ENCODE measurements around the gene UGT2B11. TPM values are rescaled to one million over a fixed set of nuclear protein-coding genes. Genes with fewer than 3 reads are reported as not detected.
A peak's percentile ranks its signal among the peaks of the same experiment; 100 is the strongest.
"Not testable (repeated sequence)": the region's sequence is repeated elsewhere in the genome, so short reads cannot be mapped to it uniquely, and the experiment has no call there.

The UGT2B11 gene
- total RNA-seq, 8 experiments from 2014 or later, result 0.14 TPM; not detected in 7

DNA sequence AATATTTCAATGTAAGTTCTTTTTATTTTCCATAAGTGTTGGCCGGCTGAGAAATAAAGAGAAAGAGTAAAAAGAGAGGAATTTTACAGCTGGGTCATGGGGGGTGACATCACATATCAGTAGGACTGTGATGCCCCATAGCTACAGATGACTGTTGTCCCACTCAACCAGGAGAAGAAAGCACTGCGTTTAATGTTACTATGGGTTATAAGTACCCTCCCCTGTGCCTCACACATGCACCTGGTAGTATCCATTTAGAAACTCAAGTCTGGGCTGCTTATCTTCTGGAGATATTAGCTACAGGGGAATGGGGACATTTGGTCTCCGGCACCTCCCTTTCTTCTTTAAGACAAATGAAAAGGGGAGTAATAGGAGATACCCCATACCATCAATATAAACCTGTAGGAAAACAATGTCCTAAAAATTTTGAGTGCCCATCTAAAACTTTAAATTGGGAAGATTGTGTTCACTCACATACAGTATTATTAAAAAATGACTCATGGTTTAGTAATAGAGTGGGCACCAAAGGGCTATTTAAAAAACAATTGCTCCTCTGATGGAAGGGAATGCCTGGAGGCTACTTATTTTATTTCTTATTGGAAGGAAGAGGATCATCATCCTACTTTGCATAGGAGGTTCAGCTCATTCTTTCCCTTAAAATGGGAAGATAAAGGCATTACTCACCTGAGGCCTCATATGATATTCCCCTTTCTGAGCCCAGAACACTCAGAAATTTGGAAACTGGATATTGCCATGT is 18.2 kb downstream of the UGT2B11 start:
- Histone ChIP-seq H3K4me3 (no peak overlapping the region), H3K4me1 (replicated peaks in 1 of 2) (no peaks in the 10 kb centered on the region), H3K27ac (no peak overlapping the region)
- no peak for ATAC-seq (replicated peaks in 6 of 8)
- in situ Hi-C loops (cut with MboI; ENCODE audit: low pct_unique_long_range_greater_than_20kb in 2 of 9, low sequenced_read_pairs in 9 of 9, unreplicated experiment in 9 of 9), result loop anchor here in 1 of 9 experiments (25.0 kb wide), 1 partner anchor 709 kb away; no protein-coding TSS in a partner anchor
- WGBS, 10 experiments, result 0 to 100% (median 89%) methylated on average over 1 to 3 of the region's 3 CpGs; no CpG with 5 or more reads in 3 of the 10 experiments

DNA sequence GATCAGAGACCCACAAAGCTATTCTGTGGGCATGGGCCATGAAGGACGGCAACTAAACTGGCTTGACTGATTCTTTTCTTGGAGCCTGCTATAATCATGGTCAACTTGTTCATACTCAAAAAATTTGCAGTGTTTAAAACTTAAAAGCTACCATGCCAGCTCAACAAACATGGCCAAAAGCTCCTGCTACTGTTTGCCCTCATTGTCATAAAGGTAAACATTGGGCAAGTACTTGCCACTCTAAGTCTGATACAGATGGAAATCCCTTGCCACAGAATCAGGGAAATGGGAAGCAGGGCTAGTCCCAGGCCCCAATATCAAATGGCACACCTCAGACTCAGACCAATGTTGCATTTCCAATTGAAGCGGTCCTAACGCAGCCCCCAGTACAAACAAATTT is 20.4 kb downstream of the UGT2B11 start:
- Histone ChIP-seq H3K4me3 (no peak overlapping the region), H3K27ac (no peak overlapping the region), H3K4me1 (replicated peaks in 1 of 2) (no peaks in the 10 kb centered on the region)
- in situ Hi-C loops (cut with MboI; ENCODE audit: low pct_unique_long_range_greater_than_20kb in 2 of 9, low sequenced_read_pairs in 9 of 9, unreplicated experiment in 9 of 9), result loop anchor here in 1 of 9 experiments (25.0 kb wide), 1 partner anchor 707 kb away; no protein-coding TSS in a partner anchor
- no peak for ATAC-seq (replicated peaks in 6 of 8)
- 0 to 92% (median 84%) methylated on average over 1 to 3 of the region's 3 CpGs; no CpG with 5 or more reads in 5 of the 10 experiments for WGBS, 10 experiments

DNA sequence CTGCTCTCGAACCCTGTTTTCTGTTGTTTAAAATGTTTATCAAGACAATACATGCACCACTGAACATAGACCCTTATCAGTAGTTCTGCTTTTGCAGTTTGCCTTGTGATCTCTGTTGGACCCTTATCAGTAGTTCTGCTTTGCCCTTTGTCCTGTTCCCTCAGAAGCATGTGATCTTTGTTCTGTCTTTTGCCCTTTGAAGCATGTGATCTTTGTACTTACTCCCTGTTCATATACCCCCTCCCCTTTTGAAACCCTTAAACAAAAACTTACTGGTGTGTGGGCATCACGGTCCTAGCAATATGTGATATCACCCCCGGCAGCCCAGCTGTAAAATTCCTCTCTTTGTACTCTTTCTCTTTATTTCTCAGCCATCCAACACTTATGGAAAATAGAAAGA is 22.6 kb downstream of the UGT2B11 start:
- H3K4me3 ChIP-seq; H3K4me1 ChIP-seq (replicated peaks in 1 of 2): not testable (repeated sequence)
- in situ Hi-C loops (cut with MboI; ENCODE audit: low pct_unique_long_range_greater_than_20kb in 2 of 9, low sequenced_read_pairs in 9 of 9, unreplicated experiment in 9 of 9), result loop anchor here in 1 of 9 experiments (25.0 kb wide), 1 partner anchor 705 kb away; no protein-coding TSS in a partner anchor

DNA sequence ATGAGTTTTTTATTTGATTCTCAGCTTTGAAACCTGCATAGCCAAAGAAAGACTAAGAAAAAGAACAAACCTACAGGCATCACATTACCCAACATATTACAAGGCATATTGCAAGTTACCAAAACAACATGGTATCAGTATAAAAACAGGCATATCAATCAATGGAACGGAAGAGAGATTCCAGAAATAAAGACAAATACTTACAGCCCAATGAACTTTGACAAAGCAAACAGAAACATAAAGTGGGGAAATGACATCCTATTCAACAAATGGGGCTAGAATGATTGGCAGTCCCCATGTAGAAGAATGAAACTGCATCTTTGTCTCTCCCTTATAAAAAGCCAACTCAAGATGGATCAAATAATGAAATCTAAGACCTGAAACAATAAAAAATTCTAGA is 23.9 kb downstream of the UGT2B11 start:
- not testable (repeated sequence) for H3K27ac ChIP-seq; H3K4me3 ChIP-seq; H3K4me1 ChIP-seq (replicated peaks in 1 of 2); ATAC-seq (replicated peaks in 6 of 8)
- in situ Hi-C loops (cut with MboI; ENCODE audit: low pct_unique_long_range_greater_than_20kb in 2 of 9, low sequenced_read_pairs in 9 of 9, unreplicated experiment in 9 of 9), result loop anchor here in 1 of 9 experiments (25.0 kb wide), 1 partner anchor 703 kb away; no protein-coding TSS in a partner anchor
- WGBS, 10 experiments, result 0 to 100% (median 8%) methylated on average over 1 of the region's 1 CpG; no CpG with 5 or more reads in 2 of the 10 experiments

More for the DNA sequence above, 22.6 kb downstream of the UGT2B11 start:
- not testable (repeated sequence) for ATAC-seq (replicated peaks in 6 of 8); H3K27ac ChIP-seq
- WGBS, 10 experiments, result 0 to 100% (median 55%) methylated on average over 1 to 3 of the region's 3 CpGs; no CpG with 5 or more reads in 4 of the 10 experiments

DNA sequence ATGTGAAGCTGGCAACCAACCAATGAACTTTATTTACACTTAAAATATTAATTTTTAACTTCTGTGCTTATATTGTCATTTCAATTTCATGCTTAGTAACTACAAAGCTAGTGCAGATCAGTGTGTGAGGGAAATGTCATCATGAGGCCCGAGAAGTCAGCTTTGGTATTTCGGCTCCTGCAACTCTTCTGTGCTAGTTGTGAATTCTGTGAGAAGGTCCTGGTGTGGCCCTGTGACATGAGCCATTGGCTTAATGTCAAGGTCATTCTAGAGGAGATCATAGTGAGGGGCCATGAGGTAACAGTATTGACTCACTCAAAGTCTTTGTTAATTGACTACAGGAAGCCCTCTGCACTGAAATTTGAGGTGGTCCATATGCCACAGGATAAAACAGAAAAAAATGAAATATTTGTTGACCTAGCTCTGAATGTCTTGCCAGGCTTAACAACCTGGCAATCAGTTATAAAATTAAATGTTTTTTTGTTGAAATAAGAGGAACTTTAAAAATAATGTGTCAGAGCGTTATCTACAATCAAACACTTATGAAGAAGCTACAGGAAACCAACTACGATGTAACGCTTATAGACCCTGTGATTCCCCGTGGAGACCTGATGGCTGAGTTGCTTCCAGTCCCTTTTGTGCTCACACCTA is 32.9 kb downstream of the UGT2B11 start:
- in situ Hi-C loops (cut with MboI; ENCODE audit: low pct_unique_long_range_greater_than_20kb in 2 of 9, low sequenced_read_pairs in 9 of 9, unreplicated experiment in 9 of 9), result loop anchor here in 1 of 9 experiments (25.0 kb wide), 1 partner anchor 694 kb away; no protein-coding TSS in a partner anchor
- 34 to 100% (median 93%) methylated on average over 1 to 6 of the region's 6 CpGs; no CpG with 5 or more reads in 4 of the 10 experiments for WGBS, 10 experiments
- not testable (repeated sequence) for ATAC-seq (replicated peaks in 6 of 8); H3K27ac ChIP-seq; H3K4me1 ChIP-seq (replicated peaks in 1 of 2); H3K4me3 ChIP-seq

DNA sequence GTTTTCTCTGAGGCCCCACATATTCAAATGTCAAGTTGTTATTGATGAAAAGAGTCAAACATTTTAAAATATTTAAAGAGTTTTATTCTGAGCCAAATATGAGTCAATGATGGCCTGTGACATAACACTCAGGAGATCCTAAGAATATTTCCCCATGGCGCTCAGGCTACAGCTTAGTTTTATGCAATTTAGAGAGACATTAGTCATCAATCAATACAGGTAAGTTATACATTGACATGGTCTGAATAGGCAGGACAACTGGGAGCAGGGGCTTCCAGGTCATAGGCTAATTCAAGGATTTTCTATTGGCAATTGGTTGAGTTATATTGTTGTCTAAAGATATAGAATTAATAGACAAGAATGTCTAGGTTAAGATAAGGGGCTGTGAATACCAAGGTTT is 34.7 kb downstream of the UGT2B11 start:
- not testable (repeated sequence) for H3K4me1 ChIP-seq (replicated peaks in 1 of 2); H3K4me3 ChIP-seq; ATAC-seq (replicated peaks in 6 of 8); H3K27ac ChIP-seq
- in situ Hi-C loops (cut with MboI; ENCODE audit: low pct_unique_long_range_greater_than_20kb in 2 of 9, low sequenced_read_pairs in 9 of 9, unreplicated experiment in 9 of 9), result loop anchor here in 1 of 9 experiments (25.0 kb wide), 1 partner anchor 693 kb away; no protein-coding TSS in a partner anchor
- 0 to 100% (median 80%) methylated on average over 1 of the region's 1 CpG; no CpG with 5 or more reads in 7 of the 10 experiments for WGBS, 10 experiments

DNA sequence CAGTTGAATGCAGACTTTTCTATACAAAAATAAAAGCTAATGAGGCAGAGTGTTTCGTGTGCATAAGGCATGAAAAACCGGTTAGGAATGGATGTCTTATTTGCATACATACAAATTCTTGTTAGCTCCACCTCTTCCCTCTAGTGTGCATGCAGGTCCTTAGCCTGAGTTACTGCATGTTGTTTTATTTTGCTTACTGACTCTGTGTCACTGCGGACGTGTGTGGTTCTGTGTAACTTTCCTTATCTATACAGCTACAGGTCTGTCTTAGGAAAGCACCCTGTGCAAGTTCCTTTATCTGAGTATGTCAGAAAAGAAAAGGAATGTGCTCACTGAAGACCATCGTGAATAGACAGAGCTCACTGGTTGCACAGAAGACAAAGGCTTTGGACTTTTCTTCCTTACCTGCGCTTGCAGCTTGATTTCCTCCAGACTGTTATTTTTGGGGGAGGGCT is 35.8 kb downstream of the UGT2B11 start:
- not testable (repeated sequence) for H3K4me3 ChIP-seq; H3K4me1 ChIP-seq (replicated peaks in 1 of 2); ATAC-seq (replicated peaks in 6 of 8); H3K27ac ChIP-seq
- WGBS, 10 experiments, result 0 to 100% (median 57%) methylated on average over 1 to 5 of the region's 6 CpGs; no CpG with 5 or more reads in 2 of the 10 experiments
- in situ Hi-C loops (cut with MboI; ENCODE audit: low pct_unique_long_range_greater_than_20kb in 2 of 9, low sequenced_read_pairs in 9 of 9, unreplicated experiment in 9 of 9), result loop anchor here in 1 of 9 experiments (25.0 kb wide), 1 partner anchor 691 kb away; no protein-coding TSS in a partner anchor

DNA sequence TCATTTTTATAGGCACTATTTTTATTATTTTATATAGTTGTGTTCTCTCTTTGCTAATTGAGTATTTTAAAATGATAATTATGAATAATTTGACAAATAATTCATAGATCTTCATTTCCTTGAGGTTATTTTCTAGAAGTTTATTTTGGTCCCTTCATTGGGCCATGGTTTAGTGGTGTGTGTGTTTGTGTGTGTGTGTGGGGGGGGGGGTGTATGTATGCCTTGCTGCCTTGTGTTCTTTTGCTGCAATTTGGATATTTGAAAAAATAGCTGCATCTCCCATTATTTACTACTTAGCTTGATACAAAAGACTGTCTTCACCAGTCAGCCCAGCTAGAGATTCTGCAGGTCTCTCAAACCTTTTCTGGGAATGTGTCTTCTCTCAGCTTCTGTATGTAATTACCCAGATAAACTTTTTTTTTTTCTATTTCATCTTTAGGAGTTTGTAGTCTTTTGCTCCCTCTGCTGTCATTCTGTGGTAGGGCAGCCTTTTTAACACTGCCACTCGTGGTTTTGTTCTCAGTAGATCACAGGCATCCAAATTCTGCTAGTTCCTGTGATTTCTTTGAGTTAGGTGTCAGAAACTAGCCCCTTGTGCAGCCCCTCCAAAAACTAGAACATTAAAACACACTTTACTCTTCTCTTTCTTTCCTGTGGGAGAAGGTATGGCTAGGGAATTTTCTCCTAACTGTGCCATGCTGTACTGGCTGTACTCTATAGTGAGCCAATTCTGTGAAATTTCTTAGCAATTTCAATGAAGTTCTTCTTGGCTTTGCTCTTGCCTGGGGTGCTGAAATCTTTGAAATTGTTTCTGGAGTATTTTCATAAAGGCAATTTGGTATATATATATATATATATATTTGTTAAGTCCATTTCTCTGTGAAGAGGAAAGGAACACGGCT is 44.1 kb downstream of the UGT2B11 start:
- 0 to 100% (median 14%) methylated on average over 1 to 2 of the region's 2 CpGs; no CpG with 5 or more reads in 5 of the 10 experiments for WGBS, 10 experiments
- ATAC-seq (replicated peaks in 6 of 8), result peak; percentile 31 to 77 (median 58)
- H3K27ac ChIP-seq; H3K4me3 ChIP-seq; H3K4me1 ChIP-seq (replicated peaks in 1 of 2): not testable (repeated sequence)
- in situ Hi-C loops (cut with MboI; ENCODE audit: low pct_unique_long_range_greater_than_20kb in 2 of 9, low sequenced_read_pairs in 9 of 9, unreplicated experiment in 9 of 9), result loop anchor here in 2 of 9 experiments (25.0 kb wide), 1 partner anchor 683 kb away; no protein-coding TSS in a partner anchor

DNA sequence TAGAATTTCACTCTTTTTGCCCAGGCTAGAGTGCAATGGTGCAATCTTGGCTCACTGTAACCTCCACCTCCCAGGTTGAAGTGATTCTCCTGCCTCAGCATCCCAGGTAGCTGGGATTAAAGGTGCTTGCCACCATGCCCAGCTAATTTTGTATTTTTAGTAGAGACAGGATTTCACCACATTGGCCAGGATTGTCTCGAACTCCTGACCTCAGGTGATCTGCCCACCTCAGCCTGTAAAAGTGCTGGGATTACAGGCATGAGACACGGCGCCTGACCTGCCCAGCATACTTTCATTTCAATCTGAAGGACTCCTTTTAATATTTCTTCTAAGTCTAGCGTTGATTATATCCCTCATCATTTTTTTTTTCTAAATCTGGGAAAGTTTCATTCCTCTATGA is 45.4 kb downstream of the UGT2B11 start:
- WGBS, 10 experiments, result 6 to 100% (median 96%) methylated on average over 1 to 4 of the region's 4 CpGs; no CpG with 5 or more reads in 2 of the 10 experiments

DNA sequence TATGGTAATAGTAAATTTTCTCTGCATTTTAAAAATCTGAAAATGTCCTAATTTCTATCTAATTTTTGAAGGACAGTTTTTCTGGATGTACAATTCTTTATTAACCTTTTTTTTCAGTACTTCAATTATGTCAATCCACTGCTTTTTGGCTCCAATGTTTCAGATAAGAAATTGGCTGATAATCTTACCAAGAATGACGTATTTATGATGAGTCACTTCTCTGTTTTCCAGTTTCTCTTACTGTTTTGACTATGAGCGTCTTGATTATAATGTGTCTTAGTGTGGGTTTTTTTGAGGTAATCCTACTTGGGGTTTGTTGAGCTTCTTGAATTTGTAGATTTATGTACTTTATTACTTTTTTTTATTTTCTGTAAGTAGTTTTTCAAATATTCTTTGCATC is 47.2 kb downstream of the UGT2B11 start:
- Histone ChIP-seq H3K27ac (no peak overlapping the region), H3K4me3 (no peak overlapping the region), H3K4me1 (replicated peaks in 1 of 2) (no peaks in the 10 kb centered on the region)
- 0 to 100% (median 93%) methylated on average over 1 to 2 of the region's 2 CpGs for WGBS, 10 experiments
- no peak for ATAC-seq (replicated peaks in 6 of 8)
- in situ Hi-C loops (cut with MboI; ENCODE audit: low pct_unique_long_range_greater_than_20kb in 2 of 9, low sequenced_read_pairs in 9 of 9, unreplicated experiment in 9 of 9), result loop anchor here in 2 of 9 experiments (25.0 kb wide), 1 partner anchor 680 kb away; no protein-coding TSS in a partner anchor

More for the DNA sequence above, 45.4 kb downstream of the UGT2B11 start:
- ATAC-seq (replicated peaks in 6 of 8); H3K4me1 ChIP-seq (replicated peaks in 1 of 2); H3K4me3 ChIP-seq; H3K27ac ChIP-seq: not testable (repeated sequence)
- in situ Hi-C loops (cut with MboI; ENCODE audit: low pct_unique_long_range_greater_than_20kb in 2 of 9, low sequenced_read_pairs in 9 of 9, unreplicated experiment in 9 of 9), result loop anchor here in 2 of 9 experiments (25.0 kb wide), 1 partner anchor 682 kb away; no protein-coding TSS in a partner anchor

DNA sequence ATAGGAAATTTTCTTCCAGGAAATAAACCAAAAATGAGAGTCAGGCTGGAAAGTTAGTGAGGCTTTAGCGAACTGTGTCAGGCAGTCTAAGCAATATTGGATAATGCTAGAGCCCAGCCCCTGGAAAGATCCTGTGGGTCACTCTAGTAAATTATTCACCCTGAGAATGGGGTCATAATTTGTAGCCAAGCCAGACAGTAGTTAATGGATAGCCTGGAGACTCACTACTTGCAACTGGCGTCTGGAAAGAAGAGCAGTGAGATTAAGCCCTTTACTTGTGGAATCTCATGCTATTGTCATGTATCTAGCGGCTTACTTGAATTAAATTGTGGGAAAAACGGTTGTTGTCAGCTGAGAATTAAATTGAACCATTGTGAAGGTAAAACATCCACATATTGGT is 48.2 kb downstream of the UGT2B11 start:
- H3K4me1 ChIP-seq (replicated peaks in 1 of 2); ATAC-seq (replicated peaks in 6 of 8); H3K4me3 ChIP-seq; H3K27ac ChIP-seq: not testable (repeated sequence)
- 0 to 47% (median 38%) methylated on average over 1 to 3 of the region's 4 CpGs; no CpG with 5 or more reads in 5 of the 10 experiments for WGBS, 10 experiments
- in situ Hi-C loops (cut with MboI; ENCODE audit: low pct_unique_long_range_greater_than_20kb in 2 of 9, low sequenced_read_pairs in 9 of 9, unreplicated experiment in 9 of 9), result loop anchor here in 2 of 9 experiments (25.0 kb wide), 1 partner anchor 679 kb away; no protein-coding TSS in a partner anchor

DNA sequence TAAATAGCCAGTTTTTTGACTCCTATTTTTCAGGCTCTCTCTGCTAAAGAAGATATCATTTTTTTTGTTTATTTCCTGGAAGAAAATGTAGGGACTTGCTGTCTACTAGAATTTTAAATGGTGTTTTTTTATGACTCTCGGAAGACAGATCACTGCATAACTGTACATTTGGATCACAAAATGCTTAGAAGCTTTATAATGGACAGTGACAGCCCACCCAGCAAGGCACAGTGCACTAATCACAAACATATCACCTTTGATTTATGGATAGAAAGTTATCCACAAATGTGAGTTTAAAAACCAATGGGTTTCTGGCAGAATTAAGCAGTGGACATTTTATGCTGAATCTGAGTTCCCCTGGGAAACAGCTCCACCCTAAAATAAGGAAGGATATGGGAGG is 48.8 kb downstream of the UGT2B11 start:
- in situ Hi-C loops (cut with MboI; ENCODE audit: low pct_unique_long_range_greater_than_20kb in 2 of 9, low sequenced_read_pairs in 9 of 9, unreplicated experiment in 9 of 9), result loop anchor here in 2 of 9 experiments (25.0 kb wide), 1 partner anchor 678 kb away; no protein-coding TSS in a partner anchor
- H3K4me1 ChIP-seq (replicated peaks in 1 of 2); H3K4me3 ChIP-seq; H3K27ac ChIP-seq: not testable (repeated sequence)
- ATAC-seq (replicated peaks in 6 of 8), result peak in 2 of 8 experiments; percentile 53 to 64
- 0 to 100% (median 60%) methylated on average over 1 of the region's 1 CpG; no CpG with 5 or more reads in 4 of the 10 experiments for WGBS, 10 experiments

Measured in motor neuron (in vitro differentiated cells).